ENCODE data around the gene OTOF.
A peak's percentile ranks its signal among the peaks of the same experiment; 100 is the strongest.
"Not testable (repeated sequence)": the region's sequence is repeated elsewhere in the genome, so short reads cannot be mapped to it uniquely, and the experiment has no call there.

The OTOF gene

GRCh38 chr2:26479131-26479788, 1.3 kb upstream of the OTOF start:
- no peak for DNase-seq

DNA sequence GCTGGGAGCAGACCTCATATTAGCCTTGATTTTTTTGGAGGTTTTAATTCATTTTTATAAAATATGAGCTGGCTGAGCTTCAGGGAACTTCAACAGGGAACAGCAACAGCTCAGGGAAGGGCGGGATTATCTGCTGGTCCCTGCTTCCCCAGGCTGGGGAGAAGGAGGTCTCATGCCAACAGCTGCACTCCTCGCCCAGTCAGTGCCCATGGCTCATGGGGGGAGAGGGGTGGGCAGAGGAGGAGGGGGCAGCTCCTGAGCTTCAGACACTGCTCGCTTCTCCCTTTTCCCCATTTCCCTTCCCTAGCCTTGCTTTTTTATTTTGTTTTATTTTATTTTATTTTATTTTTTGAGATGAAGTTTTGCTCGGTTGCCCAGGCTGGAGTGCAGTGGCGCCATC, 442 bp upstream of the OTOF start:
- DNase-seq = no peak

DNA sequence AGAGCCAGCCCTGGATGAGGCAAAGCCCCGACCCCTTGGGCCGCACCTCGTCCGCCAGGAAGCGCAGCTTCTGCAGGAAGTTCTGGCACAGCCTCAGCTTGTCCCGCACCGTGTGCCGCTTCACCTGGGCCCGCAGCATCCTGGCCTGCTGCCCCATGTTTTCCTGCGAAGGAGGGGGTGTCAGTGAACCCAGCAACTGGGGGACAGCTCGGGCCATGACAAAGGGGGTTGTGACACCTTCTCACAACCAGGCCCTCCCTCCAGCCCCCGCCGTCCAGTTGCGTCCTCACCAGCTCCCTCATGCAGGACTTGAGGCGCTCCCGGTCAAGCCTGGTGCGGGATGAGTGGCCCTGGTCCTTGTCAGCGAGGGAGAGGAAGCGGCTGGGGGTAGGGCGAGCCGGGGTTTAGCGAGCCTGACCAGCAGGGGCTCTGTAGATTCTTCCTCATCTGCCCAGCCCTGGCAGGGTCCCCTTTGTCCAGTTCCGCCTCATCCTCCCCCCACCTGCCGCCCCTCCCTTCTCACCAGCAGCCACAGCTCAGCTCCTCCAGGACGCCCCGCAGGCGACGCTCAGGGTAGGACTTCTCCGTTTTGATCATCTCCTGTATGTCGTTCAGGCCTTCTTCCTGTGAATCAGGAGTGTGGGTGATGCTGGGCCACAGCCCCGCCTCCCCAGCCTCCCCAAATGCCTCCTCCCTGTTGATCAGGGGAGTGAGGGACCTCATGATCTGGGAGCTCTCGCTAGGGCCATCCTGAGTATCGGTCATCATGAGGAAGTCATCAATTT, 606 bp downstream of the OTOF start:
- DNase-seq = no peak

DNA sequence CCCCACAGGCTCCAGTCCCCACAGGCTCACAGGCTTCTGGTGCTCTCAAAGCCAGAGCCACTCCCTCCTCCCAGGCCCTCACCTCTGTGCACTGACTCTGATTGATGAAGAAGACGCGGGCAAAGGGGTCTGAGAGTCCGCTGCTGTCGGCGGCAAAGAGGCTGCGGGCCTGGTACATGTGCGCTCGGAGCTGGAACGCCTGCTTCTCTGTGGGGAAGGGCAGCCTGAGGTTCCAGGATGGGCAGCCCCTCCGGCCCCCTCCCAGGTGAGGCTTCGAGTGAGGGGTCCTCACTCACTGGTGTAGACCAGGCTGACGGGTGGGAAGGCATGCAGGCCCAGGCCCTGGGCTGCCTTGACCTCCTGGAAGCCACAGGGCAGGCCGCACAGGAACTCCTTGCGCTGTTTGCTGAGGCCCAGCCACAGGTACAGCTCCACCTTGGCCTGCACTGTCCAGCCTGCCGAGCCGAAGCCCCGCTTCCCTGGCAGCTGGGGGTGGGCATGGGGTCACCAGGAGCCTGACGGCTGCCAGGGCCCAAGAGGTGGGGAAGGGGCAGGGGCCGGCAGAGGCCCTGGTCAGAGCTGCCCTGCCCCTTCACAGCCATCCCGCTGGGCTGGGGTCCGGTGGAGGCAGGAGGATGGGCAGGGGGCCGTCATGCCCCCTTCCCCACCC, 2.0 kb downstream of the OTOF start:
- no peak for DNase-seq

- no peak for DNase-seq
These were observed 2.9 kb downstream of the OTOF start for GRCh38 chr2:26475037-26475436.

DNA sequence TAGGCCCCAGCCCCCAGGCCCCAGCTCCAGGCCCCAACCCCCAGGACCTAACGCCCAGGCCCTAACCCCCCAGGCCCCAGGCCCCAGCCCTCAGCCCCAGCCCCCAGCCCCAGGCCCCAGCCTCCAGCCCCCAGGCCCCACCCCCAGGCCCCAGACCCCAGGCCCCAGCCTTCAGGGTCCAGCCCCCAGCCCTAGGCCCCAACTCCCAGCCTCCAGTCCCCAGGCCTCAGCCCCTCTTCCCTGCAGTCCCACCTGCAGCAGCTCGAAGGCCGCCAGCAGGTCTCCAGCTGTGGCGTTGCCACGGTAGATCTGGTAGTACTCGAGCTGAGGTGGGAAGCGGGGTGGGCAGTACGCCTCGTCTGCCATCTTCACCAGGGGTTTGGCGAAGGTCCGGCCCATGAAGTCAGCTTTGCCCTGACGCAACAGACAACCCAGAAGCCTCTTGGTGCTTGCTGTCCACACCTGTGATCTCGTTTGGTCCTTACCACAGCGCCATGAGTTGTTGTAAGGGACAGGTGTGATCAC, 3.6 kb downstream of the OTOF start:
- DNase-seq = no peak

DNA sequence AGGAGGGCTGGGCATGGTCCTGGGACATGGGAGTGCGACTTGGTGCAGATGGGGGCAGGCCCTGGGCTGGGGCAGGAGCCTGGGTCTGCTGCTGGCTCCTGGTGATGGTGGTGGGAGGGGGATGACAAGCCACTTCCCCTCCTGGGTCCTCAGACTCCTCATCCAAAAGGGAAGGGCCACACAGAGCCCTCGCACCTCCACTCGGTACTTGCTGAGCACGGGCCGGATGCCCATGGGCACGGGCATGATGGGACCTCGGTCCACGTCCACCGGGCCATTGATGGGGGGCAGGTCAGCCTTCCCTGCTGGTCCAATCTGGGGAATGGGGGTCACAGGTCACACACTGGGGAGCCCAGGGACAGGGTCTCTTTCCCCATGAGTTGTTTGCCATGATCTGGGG, 4.1 kb downstream of the OTOF start:
- DNase-seq = no peak

DNA sequence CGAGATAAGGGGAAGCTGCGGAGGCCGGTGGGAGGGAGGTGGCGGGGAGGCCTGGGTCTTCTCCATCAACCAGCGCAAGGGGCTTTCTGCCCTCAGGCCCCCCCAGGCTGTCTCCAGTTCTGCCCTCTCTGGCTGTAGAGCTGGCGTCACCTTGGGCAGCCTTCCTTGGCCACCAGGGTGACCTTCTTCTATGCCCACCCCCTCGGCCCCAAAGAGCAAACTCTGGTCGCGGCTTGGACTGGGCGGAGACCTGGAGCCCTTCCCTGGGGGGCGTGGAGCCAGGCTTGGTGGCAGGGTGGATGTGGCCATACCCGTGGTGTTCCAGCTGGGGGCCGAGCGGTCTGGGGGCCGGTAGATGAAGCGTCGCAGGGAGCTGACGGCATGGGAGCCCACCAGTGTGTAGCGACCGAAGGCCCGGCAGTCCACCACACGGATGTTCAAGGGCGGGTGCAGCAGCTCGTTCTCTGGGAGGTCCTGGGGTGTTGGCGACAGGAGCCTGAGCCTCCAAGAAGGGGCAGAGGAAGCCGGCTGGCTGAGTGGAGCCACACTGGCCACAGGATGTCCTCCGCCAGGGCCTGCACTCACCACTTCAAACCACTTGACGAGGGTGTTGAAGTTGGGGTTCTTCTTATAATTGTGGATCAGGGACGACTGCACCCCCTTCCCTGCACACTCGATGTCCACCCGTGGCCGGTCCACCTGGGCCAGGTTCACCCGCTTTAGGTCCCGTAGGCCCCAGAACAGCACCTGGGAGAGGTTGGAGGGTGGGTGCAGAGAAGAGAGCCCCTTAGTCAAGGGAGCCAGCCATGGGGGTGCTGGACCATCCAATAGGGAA, 4.9 kb downstream of the OTOF start:
- DNase-seq = no peak

- no peak for DNase-seq
These were observed 5.9 kb downstream of the OTOF start for GRCh38 chr2:26471766-26472706.

- no peak for DNase-seq
These were observed 6.6 kb downstream of the OTOF start for GRCh38 chr2:26471289-26471688.

DNA sequence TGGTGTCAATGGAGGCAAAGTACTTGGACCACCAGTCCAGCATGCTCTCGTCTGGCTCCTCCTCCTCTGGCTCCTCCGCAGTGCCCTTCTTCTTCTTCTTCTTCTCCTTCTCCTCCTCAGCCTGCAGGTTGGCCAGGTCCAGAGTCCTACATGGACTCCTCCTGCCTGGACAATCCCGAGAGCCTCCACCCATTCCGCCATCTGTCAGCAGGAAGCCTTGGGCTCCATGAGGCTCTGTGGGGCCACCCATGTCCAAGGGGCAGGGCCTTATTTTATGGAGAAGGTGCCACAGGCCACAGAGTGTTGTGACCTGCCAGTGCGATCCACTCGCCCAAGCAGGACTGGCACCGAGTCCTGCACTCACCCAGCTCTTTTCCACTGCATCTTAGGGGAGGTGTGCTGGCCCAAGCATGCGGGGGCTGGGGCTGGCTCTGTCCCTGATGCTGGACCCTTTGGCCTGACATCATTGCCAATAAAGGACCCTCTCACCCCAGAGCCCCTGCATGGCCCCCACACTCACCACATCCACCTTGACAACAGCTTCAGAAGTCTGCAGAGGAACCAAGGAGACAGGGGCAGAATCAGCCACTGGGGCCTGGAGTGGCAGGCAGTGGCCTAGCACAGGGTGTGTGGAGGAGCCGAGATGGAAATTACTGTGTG, 7.2 kb downstream of the OTOF start:
- DNase-seq = no peak

GRCh38 chr2:26469955-26470354, 8.0 kb downstream of the OTOF start:
- DNase-seq = no peak

- peak; percentile 91 for DNase-seq
These were observed 8.7 kb downstream of the OTOF start for GRCh38 chr2:26469092-26469710.

DNA sequence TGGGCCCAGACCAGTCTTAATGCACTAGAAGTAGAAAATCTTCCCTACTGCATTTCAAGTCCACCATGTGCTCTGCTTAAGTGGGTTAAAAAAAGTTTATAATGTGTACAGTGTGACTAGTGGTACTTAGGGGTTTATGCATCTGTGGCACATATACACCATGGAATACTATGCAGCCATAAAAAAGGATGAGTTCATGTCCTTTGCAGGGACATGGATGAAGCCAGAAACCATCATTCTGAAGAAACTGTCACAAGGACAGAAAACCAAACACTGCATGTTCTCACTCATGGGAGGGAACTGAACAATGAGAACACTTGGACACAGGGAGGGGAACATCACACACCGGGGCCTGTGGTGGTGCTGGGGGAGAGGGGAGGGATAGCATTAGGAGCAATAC, 9.4 kb downstream of the OTOF start:
- DNase-seq = not testable (repeated sequence)

DNA sequence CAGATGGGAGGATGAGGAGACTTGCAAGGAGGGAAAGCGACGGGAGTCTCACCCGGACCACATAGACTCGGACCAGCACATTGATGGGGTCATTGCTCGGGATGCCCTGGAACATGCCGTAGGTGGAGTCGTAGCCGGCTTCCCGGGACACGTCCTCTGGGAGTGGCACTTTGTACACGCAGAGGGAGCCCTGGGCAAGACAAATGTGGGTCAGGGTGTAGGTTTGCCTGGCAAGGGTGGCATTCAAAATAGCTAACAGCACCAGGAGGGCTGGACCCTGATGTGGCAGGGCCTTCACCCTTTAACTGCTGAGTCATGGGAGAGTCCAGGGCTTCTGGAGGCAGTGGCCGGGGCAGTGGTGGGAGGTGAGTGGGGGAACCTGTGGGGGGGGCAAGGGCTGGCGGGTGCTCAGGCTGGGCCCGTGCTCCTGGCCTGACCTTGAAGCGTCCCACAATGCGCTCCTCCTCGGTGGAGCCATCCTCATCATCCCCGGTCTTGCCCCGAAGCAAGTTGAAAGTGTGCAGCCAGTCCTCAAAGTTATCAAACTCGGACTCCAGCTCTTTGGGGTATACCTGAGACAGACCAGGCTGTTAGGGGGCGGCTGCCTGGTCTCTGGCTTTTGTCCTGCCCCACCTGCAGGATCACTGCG, 11.1 kb downstream of the OTOF start:
- no peak for DNase-seq

DNA sequence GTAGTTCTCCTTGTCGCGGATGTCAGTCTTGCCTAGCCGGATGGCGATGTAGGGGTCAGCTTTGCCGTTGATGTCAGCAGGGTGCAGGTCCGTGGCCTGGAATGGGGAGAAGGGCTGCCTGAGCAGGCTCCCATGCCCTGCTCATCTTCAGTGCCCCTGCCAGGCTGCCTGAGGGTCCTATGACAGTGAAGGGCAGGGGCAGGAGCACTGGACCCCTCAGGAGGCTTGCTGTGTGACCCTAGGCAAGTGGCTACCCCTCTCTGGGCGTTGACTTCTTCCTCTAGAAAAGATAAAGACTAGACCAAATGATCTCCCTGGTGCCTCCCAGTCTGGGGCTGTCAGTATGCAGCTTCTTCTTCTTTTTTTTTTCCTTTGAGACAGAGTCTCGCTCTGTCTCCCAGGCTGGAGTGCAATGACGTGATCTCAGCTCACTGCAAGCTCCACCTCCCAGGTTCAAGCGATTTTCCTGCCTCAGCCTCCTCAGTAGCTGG, 11.9 kb downstream of the OTOF start:
- DNase-seq = no peak

DNA sequence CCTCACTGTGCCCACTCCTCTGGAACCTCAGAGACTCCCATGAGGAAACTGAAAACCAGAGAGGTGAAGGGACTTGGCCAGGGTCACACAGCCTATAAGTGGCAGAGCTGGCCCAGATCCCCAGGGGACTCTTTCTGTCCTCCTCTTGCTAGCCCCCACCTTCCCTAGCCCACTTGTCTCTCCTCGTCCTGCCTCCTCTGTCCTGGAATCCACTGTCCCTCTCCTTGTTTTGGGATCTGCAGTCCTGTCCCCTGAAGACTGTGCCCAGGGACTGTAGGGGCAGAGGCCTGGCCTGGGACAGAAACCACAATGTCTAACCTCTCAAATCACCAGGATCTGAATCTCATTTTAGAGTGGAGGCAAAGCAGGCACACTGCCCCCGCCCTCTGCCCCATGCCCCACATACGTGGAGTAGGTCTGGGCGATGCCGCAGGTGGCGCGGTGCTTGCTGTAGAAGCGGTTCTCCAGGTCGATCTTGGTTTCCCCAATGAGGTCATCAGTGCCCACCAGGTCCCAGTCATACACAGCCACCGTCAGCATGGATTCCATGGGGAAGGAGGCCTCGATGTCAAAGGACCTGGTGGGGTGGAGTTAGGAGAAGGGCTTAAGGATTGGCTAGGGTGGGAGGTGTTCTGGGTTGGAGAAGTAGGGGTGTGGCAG, 12.5 kb downstream of the OTOF start:
- DNase-seq = no peak

GRCh38 chr2:26464390-26465265, 13.3 kb downstream of the OTOF start:
- DNase-seq = no peak
